Measurements from ENCODE around the gene PCSK1N.
"Not testable (repeated sequence)": the region's sequence is repeated elsewhere in the genome, so short reads cannot be mapped to it uniquely, and the experiment has no call there.

DNA sequence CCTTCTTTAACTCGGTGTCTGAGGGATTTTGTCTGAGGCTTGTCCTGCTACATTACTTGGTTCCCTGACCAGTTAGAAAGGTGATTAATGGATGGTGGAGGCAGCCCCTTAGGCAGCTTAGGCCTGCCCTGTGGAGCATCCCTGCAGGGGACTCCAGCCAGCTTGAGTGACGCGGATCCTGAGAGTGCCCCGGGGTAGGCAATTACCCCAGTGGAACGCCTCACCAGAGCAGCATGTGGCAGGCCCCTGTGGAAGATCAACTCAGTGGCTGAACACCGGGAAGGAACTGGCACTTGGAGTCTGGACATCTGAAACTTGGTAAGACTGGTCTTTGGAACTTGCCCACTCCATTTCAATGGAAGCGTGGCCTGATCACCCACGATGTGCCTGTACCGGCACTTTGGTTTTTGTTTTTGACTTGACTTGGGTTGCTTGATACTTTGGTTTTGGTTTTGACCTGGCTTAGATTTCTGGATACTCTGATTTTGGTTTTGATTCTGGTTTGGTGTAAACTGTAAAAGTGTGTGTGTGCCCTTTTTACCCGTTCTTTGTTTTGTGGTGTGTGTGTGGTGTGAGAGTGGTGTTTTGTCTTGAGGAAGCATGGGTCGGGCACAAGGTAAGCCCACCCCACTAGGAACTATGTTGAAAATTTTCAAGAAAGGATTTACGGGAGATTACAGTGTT lies 18.9 kb upstream of the PCSK1N start:
- TF ChIP-seq, protein P1, sequence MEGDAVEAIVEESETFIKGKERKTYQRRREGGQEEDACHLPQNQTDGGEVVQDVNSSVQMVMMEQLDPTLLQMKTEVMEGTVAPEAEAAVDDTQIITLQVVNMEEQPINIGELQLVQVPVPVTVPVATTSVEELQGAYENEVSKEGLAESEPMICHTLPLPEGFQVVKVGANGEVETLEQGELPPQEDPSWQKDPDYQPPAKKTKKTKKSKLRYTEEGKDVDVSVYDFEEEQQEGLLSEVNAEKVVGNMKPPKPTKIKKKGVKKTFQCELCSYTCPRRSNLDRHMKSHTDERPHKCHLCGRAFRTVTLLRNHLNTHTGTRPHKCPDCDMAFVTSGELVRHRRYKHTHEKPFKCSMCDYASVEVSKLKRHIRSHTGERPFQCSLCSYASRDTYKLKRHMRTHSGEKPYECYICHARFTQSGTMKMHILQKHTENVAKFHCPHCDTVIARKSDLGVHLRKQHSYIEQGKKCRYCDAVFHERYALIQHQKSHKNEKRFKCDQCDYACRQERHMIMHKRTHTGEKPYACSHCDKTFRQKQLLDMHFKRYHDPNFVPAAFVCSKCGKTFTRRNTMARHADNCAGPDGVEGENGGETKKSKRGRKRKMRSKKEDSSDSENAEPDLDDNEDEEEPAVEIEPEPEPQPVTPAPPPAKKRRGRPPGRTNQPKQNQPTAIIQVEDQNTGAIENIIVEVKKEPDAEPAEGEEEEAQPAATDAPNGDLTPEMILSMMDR (IDR thresholded peaks at IDR 0.05; ENCODE audit: insufficient read depth, low read length, poor library complexity, severe bottlenecking) = not testable (repeated sequence)
- TF ChIP-seq EZH2phosphoT487 (conservative IDR thresholded peaks at IDR 0.05; ENCODE audit: low read length) = not testable (repeated sequence)

Data from SU-DHL-6 (cell line).